IPS-NIHi7 (cell line): ENCODE results near the gene ACRBP.

Source experiments
- DNase-seq: peaks from one replicate; pipeline ENCODE4 v3.0.0; 2012; ENCODE audit warnings: mixed read lengths; ENCODE audit errors: extremely low spot score

The ACRBP gene

GRCh38 chr12:6646276-6647082 lies 753 bp downstream of the ACRBP start:
- DNase-seq = peak; percentile 39

GRCh38 chr12:6644903-6645302 lies 2.3 kb downstream of the ACRBP start:
- peak; percentile 66 for DNase-seq

DNA sequence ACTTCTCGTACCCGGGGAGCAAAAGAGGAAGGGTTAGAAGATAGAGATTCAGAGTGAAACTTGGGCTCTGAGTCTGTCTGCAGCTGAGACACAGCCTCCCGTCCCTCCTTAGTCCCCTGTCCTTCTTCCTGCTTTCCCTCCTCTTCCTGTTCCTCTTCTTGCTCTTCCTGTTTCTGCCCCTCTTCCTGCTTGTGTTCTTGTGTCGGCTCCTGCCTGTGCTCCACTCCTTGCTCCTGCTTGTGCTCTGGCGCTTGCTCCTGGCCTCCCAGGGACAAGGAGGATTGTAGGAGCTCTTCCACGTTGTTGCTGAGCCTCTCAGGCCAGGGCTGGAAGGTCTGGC lies 3.0 kb downstream of the ACRBP start:
- DNase-seq = no peak

GRCh38 chr12:6643569-6644256 lies 3.5 kb downstream of the ACRBP start:
- no peak for DNase-seq

- DNase-seq = no peak
Measured at GRCh38 chr12:6641131-6641530, 6.1 kb downstream of the ACRBP start.

DNA sequence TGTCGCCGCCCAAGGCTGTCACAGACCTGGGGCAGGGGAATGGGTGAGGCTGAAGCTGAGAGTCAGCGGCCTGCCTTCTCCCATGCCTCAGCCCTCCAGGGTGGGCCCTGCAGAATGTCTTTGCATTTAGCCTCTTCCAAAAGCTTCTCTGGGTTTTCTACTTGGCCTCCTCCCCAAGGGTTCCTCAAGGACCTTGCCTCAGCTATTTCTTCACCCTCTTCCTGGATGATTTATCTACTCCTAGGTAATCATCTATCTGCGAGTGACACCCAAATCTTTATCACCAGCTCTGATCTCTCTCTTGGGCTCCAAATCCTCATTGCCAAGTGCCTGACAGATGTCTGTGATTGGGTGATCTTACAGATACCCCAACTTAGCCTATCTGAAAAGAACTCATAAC lies 6.7 kb downstream of the ACRBP start:
- DNase-seq = no peak

GRCh38 chr12:6639151-6639801 lies 8.0 kb downstream of the ACRBP start:
- DNase-seq = no peak

DNA sequence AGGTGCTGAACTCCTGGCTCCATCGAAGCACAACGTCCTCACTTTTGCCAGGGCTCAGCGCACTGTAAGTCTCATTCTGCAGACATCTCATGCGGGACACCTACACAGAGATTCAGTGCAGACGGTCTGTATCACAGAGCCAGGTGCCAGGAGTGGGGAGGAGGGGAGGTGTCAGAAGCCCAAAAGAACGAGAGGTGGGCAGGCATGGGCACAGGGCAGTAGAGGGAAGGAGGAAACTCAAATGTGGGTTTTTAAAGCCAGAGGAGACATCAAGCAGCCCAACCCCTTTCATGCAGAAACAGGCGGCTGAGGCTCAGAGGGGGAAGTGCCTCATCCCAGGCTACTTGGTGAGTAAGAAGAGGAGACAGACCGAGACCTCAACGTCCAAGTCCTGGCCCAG lies 8.9 kb downstream of the ACRBP start:
- DNase-seq = no peak

- peak; percentile 57 for DNase-seq
Measured at GRCh38 chr12:6635856-6636531, 11.2 kb downstream of the ACRBP start, which contains the start of gene LPAR5. Gene LPAR5 (minus strand): TSS chr12:6635959. CDS start chr12:6621248, 14,711 bp downstream.

- no peak for DNase-seq
Measured at GRCh38 chr12:6635375-6635855, 11.8 kb downstream of the ACRBP start.

DNA sequence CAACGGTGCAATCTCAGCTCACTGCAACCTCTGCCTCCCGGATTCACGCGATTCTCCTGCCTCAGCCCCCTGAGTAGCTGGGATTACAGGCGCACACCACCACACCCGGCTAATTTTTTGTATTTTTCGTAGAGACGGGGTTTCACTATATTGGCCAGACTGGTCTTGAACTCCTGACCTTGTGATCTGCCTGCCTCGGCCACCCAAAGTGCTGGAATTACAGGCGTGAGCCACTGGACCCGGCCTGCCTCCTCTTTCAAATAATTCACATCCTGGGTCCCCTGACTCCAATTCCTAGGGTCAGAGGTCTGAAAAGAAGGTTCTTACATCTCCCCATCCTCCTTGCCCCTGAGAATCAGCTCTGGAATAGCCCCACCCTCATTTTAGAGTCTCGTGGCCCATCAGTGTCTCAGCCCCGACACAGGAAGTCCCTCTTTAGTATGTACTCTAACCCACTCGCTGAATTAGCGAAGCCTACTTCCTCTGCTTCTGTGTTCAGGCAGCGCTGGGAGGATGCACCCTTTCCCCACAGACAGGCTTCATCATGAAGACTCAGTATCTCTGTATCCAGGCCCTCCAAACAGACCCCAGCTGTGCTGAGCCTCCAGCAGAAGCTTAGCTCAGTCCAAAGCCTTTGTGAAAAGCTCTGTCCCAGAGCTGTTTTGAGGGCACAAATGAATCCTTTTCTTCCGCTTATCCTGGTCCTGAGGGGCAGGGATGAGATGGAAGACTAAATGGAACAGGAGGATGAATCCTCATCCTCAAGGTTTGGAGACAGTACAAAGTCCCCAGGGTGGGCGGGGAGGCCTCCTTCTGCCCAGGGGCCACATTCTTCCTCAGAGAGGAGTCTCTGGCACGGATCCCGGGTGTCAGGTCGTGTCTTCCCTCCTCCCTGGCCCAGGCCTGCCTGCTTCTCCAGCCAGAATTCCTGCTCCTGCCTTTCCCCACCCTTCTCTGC lies 14.9 kb downstream of the ACRBP start:
- no peak for DNase-seq

- DNase-seq = no peak
Measured at GRCh38 chr12:6631549-6631961, 15.7 kb downstream of the ACRBP start.

- DNase-seq = no peak
Measured at GRCh38 chr12:6630736-6631135, 16.5 kb downstream of the ACRBP start.

GRCh38 chr12:6627616-6628015 lies 19.6 kb downstream of the ACRBP start:
- DNase-seq = no peak

DNA sequence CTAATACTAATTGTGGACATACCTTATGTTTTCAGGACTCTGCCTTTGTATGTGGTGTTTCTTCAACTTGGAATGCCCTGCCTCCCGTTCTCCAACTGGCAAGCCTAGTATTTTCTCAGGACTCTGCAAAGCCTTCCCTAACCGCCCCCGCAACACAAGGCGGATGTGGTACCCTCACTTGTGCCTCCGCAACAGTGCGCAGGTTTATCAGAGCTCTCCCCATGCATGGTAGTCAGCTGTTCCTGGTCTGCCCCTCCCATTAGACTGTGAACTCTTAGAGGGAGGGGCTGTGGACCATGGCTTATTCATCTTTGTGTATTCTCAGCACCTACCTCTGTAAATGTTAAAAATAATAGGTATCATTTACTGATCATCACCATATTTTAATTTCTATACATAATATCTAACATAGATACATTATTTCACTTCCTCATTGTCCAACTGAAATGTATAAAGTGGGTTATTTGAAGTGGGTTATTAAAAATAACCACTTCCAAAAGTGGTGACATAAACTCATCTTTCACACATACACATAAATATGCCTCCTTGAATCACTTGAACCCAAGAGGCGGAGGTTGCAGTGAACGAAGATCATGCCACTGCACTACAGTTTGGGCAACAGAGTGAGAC lies 20.5 kb downstream of the ACRBP start:
- DNase-seq = no peak

GRCh38 chr12:6620885-6621274 lies 26.4 kb downstream of the ACRBP start:
- no peak for DNase-seq

GRCh38 chr12:6620137-6620884 lies 26.9 kb downstream of the ACRBP start:
- peak; percentile 85 for DNase-seq

- no peak for DNase-seq
Measured at GRCh38 chr12:6618483-6619225, 28.6 kb downstream of the ACRBP start.

DNA sequence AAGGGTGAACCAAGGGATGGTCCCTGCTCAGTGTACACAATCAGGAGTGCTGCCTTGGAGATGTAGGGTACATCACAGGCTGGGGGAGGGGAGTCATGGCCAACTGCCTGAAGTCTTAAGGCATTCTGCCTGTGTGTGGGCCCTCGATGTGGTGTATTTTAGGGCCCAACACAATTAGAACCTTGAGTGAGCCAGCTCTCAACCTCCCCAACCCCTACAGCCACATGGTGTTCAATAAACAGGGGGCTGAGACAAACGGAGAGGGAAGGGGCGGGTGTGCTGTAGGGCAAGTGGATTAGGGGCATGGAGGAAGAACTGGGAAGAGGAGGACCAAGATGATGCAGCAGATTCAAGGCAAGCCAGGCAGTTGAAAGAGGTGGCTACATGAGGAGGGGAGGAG lies 31.4 kb downstream of the ACRBP start:
- no peak for DNase-seq
